Nephron (organoid): ENCODE measurements around the gene TMC6.

ENCODE experiments used
- H3K27ac Mint-ChIP-seq, 3 experiments: 2 replicates each; pipeline ENCODE4 v1.8.0; 2020; ENCODE audit warnings: mixed read lengths in 3 of 3, mild to moderate bottlenecking in 2 of 3, moderate library complexity in 1 of 3
- H3K27me3 Mint-ChIP-seq: 2 replicates; pipeline ENCODE4 v1.8.0; 2021; ENCODE audit warnings: low read depth, mild to moderate bottlenecking, moderate library complexity, mixed read lengths
- H3K36me3 Mint-ChIP-seq: 2 replicates; pipeline ENCODE4 v1.8.0; 2020; ENCODE audit warnings: low read depth, mixed read lengths
- H3K4me1 Mint-ChIP-seq: 2 replicates; pipeline ENCODE4 v1.8.0; 2020; ENCODE audit warnings: mixed read lengths
- H3K4me3 Mint-ChIP-seq, 3 experiments: 2 replicates each; pipeline ENCODE4 v1.8.0; 2020; ENCODE audit warnings: mild to moderate bottlenecking in 3 of 3, mixed read lengths in 3 of 3, moderate library complexity in 2 of 3
- H3K9me3 Mint-ChIP-seq: 2 replicates; pipeline ENCODE4 v1.8.0; 2020; ENCODE audit warnings: mixed read lengths
- TF ChIP-seq, protein P1 (sequence below), 3 experiments: fragments of 200-600 bp; sonication (generic); IDR thresholded peaks; one replicate each; pipeline ENCODE4 v1.5.0; 2021; ENCODE audit warnings: antibody characterized with exemption in 3 of 3; ENCODE audit not compliant: unreplicated experiment in 3 of 3

TMC6 gene

DNA sequence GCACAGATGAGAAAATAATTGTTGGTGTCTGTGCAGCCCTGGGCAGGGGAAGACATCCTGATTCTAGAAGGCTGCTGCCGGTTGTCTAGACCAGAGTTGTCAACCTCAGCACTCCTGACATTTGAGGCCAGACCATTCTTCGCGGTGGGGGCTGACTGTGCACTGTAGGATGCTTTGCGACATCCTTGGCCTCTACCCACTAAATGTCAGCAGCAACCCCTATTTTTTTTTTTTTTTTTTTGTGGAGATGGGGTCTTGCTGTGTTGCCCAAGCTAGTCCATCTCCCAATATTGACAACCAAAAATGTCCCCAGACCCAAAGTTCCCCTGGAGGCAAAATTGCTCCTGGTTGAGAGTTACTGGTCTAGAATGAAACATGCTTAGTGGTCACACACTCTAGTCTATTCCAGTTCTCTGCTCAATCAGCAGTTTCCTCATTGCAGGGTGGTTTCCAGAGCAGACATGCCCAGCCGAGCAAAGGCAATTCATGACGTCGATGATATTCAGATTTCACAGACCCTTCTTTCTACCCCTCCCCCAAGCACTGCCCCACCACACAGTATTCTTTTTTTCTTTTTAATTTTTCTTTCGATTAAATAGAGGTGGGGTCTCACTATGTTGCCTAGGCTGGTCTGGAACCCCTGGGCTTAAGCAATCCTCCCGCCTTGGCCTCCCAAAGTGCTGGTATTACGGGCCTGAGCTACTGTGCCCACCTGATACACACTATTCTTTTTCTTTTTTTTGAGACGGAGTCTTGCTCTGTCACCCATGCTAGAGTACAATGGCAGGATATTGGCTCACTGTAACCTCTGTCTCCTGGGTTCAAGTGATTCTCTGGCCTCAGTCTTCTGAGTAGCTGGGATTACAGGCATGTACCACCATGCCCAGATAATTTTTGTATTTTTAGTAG, 26.6 kb upstream of the TMC6 start:
- Mint-ChIP-seq H3K4me3 (no peak overlapping the region), H3K27ac (peak overlapping the region; percentile 20 to 76 (median 68)), H3K9me3 (no peaks in the 10 kb centered on the region), H3K27me3 (no peaks in the 10 kb centered on the region), H3K4me1 (peaks cover 5% of the 10 kb centered on the region), H3K36me3 (no peaks in the 10 kb centered on the region)
- TF ChIP-seq, protein P1, sequence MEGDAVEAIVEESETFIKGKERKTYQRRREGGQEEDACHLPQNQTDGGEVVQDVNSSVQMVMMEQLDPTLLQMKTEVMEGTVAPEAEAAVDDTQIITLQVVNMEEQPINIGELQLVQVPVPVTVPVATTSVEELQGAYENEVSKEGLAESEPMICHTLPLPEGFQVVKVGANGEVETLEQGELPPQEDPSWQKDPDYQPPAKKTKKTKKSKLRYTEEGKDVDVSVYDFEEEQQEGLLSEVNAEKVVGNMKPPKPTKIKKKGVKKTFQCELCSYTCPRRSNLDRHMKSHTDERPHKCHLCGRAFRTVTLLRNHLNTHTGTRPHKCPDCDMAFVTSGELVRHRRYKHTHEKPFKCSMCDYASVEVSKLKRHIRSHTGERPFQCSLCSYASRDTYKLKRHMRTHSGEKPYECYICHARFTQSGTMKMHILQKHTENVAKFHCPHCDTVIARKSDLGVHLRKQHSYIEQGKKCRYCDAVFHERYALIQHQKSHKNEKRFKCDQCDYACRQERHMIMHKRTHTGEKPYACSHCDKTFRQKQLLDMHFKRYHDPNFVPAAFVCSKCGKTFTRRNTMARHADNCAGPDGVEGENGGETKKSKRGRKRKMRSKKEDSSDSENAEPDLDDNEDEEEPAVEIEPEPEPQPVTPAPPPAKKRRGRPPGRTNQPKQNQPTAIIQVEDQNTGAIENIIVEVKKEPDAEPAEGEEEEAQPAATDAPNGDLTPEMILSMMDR (IDR thresholded peaks at IDR 0.05; ENCODE audit: unreplicated experiment in 3 of 3), result no peak

DNA sequence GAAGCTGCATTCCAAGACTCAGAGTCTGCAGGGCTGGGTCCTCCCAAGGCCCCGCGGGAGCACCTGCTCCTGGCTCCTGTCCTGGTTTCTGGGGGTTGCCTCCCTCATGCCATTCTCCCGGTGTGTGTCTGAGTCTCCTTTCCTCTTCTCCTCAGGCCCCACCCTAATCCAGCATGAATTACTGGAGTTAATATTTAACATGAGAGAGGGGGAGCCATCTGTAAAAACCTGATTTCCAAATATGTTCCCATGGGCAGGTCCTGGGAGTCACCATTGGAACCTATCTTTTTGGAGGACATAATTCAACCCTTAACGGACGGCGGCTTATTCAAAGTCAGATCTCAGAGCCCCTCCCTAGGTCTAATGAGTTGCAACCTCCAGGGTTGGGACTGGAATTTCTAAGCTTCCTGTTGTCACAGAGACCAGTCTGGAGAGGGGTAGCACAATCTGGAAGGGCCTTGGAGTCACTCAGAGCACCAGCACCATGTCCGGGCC, 23.0 kb upstream of the TMC6 start:
- H3K4me1 Mint-ChIP-seq, result peaks cover 5% of the 10 kb centered on the region
- peak overlapping the region; percentile 55 to 95 (median 82) for H3K27ac Mint-ChIP-seq
- TF ChIP-seq, protein P1 (IDR thresholded peaks at IDR 0.05; ENCODE audit: unreplicated experiment in 3 of 3), result no peak
- no peaks in the 10 kb centered on the region for H3K27me3 Mint-ChIP-seq
- no peaks in the 10 kb centered on the region for H3K36me3 Mint-ChIP-seq
- no peaks in the 10 kb centered on the region for H3K9me3 Mint-ChIP-seq
- H3K4me3 Mint-ChIP-seq, result no peak overlapping the region

DNA sequence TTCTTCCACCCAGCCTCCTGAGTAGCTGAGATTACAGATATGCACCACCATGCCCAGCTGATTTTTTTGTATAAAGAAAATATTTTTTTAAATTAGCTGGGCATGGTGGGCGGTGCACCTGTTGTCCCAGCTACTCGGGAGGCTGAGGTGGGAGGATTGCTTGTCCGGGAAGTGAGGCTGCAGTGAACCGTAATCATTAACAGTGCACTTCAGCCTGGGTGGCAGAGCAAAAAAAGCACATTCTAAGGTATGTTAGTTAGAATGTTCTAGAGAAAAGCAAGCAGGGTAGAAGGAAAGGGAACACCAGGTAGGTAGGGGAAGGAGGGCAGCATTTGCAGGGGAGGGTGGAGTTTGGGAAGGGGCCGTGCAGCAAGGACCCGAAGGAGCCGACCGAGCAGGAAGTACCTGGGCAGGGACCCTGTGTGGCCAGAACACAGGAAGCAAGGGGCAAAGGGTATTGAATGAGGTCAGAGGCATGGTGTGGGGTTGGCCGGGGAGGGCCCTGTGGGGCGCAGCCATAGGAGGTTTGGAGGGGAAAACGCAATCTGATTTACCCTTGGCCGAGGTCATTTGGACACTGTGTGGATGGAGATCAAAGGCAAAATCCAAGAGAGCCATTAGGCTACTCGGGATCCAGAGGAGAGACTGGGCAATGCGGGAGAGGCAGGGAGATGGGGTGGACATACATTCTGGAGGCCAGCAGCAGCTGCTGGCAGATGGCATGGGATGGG, 19.9 kb upstream of the TMC6 start:
- H3K4me1 Mint-ChIP-seq, result peaks cover 17% of the 10 kb centered on the region
- TF ChIP-seq, protein P1 (IDR thresholded peaks at IDR 0.05; ENCODE audit: unreplicated experiment in 3 of 3), result no peak
- no peaks in the 10 kb centered on the region for H3K36me3 Mint-ChIP-seq
- H3K9me3 Mint-ChIP-seq, result no peaks in the 10 kb centered on the region
- H3K27ac Mint-ChIP-seq, result peak overlapping the region; percentile 13 to 76 (median 39)
- no peaks in the 10 kb centered on the region for H3K27me3 Mint-ChIP-seq
- no peak overlapping the region for H3K4me3 Mint-ChIP-seq

DNA sequence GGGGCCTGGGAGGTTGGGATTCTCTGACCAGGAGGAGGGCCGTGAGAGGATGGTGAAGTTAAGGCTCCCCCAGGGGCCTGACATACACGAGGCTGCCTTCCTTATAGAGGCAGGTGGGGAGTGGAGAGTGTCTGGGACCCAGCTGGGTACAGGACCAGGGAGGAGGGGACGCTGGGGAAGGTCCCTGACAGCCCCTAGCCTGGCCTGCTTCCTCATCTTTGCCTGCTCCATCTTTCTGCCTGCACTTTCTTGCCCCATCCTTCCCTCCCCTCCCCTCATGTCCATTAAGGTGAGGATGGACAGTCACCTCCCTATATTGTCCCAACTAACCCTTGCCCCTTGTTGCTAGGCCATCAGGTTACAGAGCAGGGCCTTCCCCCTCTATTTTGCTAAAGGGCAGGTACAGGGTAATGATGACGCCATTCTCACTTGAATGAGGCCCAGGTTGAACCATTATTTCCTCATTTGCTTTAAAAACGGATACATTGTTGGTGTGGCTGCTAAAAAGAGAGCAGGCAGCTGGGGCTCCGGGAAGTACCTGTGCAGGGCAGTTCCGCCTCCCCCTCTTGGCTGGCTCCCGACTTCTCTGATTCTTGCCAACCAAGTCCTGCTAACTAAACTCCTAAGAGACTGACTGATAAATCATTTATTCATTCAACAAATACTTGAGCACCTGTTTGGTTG, 18.9 kb upstream of the TMC6 start:
- H3K4me3 Mint-ChIP-seq, result no peak overlapping the region

DNA sequence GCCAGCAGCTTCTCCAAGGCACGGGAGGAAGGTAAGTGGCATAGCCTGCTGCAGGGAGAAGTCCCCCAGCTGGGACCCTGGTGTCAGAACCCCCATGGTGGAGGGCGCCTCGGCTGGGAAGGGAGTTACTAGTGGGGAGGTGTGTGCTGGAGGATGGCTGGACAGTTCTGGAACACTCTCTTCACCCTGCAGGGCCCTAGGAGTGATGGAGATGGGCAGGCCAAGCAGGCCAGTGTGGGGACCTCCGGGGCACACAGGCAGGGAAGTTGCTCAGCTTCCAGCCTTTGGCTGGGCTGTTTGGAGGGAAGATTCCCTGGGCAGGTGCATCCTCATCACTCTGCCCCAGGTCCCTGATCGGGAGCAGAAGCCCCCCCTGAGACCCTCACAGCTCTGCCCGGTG, 18.3 kb upstream of the TMC6 start:
- TF ChIP-seq, protein P1 (IDR thresholded peaks at IDR 0.05; ENCODE audit: unreplicated experiment in 3 of 3), result no peak
- Mint-ChIP-seq H3K4me3 (no peak overlapping the region), H3K36me3 (no peaks in the 10 kb centered on the region), H3K27ac (no peak overlapping the region), H3K9me3 (no peaks in the 10 kb centered on the region), H3K27me3 (peaks cover 4% of the 10 kb centered on the region), H3K4me1 (peaks cover 26% of the 10 kb centered on the region)

More for the DNA sequence above, 18.9 kb upstream of the TMC6 start:
- H3K4me1 Mint-ChIP-seq, result peaks cover 23% of the 10 kb centered on the region
- no peaks in the 10 kb centered on the region for H3K9me3 Mint-ChIP-seq
- H3K36me3 Mint-ChIP-seq, result no peaks in the 10 kb centered on the region
- H3K27me3 Mint-ChIP-seq, result peaks cover 3% of the 10 kb centered on the region
- H3K27ac Mint-ChIP-seq, result peak overlapping the region in 2 of 3 experiments; percentile 40 to 41
- TF ChIP-seq, protein P1 (IDR thresholded peaks at IDR 0.05; ENCODE audit: unreplicated experiment in 3 of 3), result no peak
